ENCODE results near the gene N4BP2.

- TF ChIP-seq POLR2AphosphoS5 (IDR thresholded peaks at IDR 0.05) (no peak), POLR2A (IDR thresholded peaks at IDR 0.05) (no peak)
Observed at GRCh38 chr4:40134206-40134917, 77.7 kb downstream of the N4BP2 start.

Data from suprapubic skin (tissue), 4 donors.